HG03095 (cell line): Measurements from ENCODE around the gene KCNK16.

Source experiments
- ATAC-seq: cut with Tn5 transposase; IDR thresholded peaks from one replicate; pipeline ENCODE4 v1.9.1; 2021; ENCODE audit warnings: moderate library complexity; ENCODE audit not compliant: unreplicated experiment

KCNK16 gene

GRCh38 chr6:39342692-39343395 is 20.3 kb upstream of the KCNK16 start:
- ATAC-seq, result no peak

- ATAC-seq, result no peak
Measured at GRCh38 chr6:39341937-39342336, 19.4 kb upstream of the KCNK16 start.

GRCh38 chr6:39341352-39341751 is 18.9 kb upstream of the KCNK16 start:
- ATAC-seq, result no peak

GRCh38 chr6:39339868-39340550 is 17.5 kb upstream of the KCNK16 start:
- ATAC-seq, result no peak

GRCh38 chr6:39339096-39339867 is 16.8 kb upstream of the KCNK16 start:
- ATAC-seq, result no peak

- ATAC-seq, result no peak
Measured at GRCh38 chr6:39338397-39338796, 15.9 kb upstream of the KCNK16 start.

- no peak for ATAC-seq
Measured at GRCh38 chr6:39335780-39336545, 13.5 kb upstream of the KCNK16 start.

- no peak for ATAC-seq
Measured at GRCh38 chr6:39333644-39334438, 11.3 kb upstream of the KCNK16 start.

GRCh38 chr6:39330476-39330875 is 8.0 kb upstream of the KCNK16 start:
- no peak for ATAC-seq

- peak; percentile 94 for ATAC-seq
Measured at GRCh38 chr6:39330057-39330456, 7.6 kb upstream of the KCNK16 start.

GRCh38 chr6:39328066-39328465 is 5.6 kb upstream of the KCNK16 start:
- no peak for ATAC-seq

GRCh38 chr6:39327507-39327906 is 5.0 kb upstream of the KCNK16 start:
- ATAC-seq, result no peak

- no peak for ATAC-seq
Measured at GRCh38 chr6:39321761-39322160, 741 bp downstream of the KCNK16 start.

- ATAC-seq, result no peak
Measured at GRCh38 chr6:39320363-39320984, 2.0 kb downstream of the KCNK16 start.

GRCh38 chr6:39319621-39320362 is 2.7 kb downstream of the KCNK16 start:
- no peak for ATAC-seq

- ATAC-seq, result no peak
Measured at GRCh38 chr6:39317256-39317655, 5.2 kb downstream of the KCNK16 start.

GRCh38 chr6:39314273-39314795 is 8.2 kb downstream of the KCNK16 start, which contains the start of gene KCNK17:
Gene KCNK17, minus strand, starts transcription at chr6:39314419. Its CDS starts 99 bp downstream, at chr6:39314320.
- no peak for ATAC-seq

GRCh38 chr6:39313526-39314272 is 8.8 kb downstream of the KCNK16 start:
- ATAC-seq, result no peak
